ENCODE measurements around the gene SLC19A1.

GRCh38 chr21:45580576-45581321 is 38.5 kb upstream of the SLC19A1 start:
- TF ChIP-seq CTCF (IDR thresholded peaks at IDR 0.05 in 4 of 5, conservative IDR thresholded peaks at IDR 0.05 in 1 of 5) (no peak), POLR2A (IDR thresholded peaks at IDR 0.05) (no peak)
